Upper lobe of right lung (tissue), 1 donor: ENCODE data around the gene UBR3. TPM values are rescaled to one million over a fixed set of nuclear protein-coding genes. Genes with fewer than 3 reads are reported as not detected.

Source experiments
- ATAC-seq: fragments of 200-7000 bp; cut with Tn5 transposase; one replicate; pipeline ENCODE4 v1.9.1; 2020; ENCODE audit warnings: mild to moderate bottlenecking, moderate library complexity
- DNase-seq: peaks from one replicate; pipeline ENCODE4 v3.0.0-alpha.2; 2020
- H3K27ac ChIP-seq: fragments of 200-600 bp; one replicate; pipeline ENCODE4 v1.8.0; 2022
- H3K27me3 ChIP-seq: fragments of 200-600 bp; one replicate; pipeline ENCODE4 v1.8.0; 2022; ENCODE audit warnings: mild to moderate bottlenecking
- H3K36me3 ChIP-seq: fragments of 200-600 bp; one replicate; pipeline ENCODE4 v1.8.0; 2022
- H3K4me1 ChIP-seq: fragments of 200-600 bp; one replicate; pipeline ENCODE4 v1.8.0; 2022
- H3K4me3 ChIP-seq: fragments of 200-600 bp; one replicate; pipeline ENCODE4 v1.8.0; 2022; ENCODE audit warnings: mild to moderate bottlenecking
- H3K9me3 ChIP-seq: fragments of 200-600 bp; one replicate; pipeline ENCODE4 v1.8.0; 2022
- intact Hi-C: fragments of 100-400 bp; cut with DNase I; formaldehyde crosslinking; loops from one replicate; pipeline ENCODE4 v1.11.0; 2022
- long read RNA-seq: library from polyadenylated mRNA; unstranded; transcript quantifications from one replicate; pipeline ENCODE4 v2.0.0, GENCODE V29; 2021
- total RNA-seq: library from RNA; stranded (reverse); fragmentation: NEBNext Ultra II Directional; extraction: Animal tissue kit (Norgen Biotek cat#: 25700); gene quantifications from one replicate; pipeline ENCODE4 v1.2.1, GENCODE V29; 2021
- TF ChIP-seq, protein P1 (sequence below): fragments of 200-600 bp; IDR thresholded peaks from one replicate; pipeline ENCODE4 v1.8.0; 2022; ENCODE audit warnings: antibody characterized with exemption
- donor health status: DM: no; HTN: yes; CAD: no; lungs with severe emphysema.

The UBR3 gene, protein sequence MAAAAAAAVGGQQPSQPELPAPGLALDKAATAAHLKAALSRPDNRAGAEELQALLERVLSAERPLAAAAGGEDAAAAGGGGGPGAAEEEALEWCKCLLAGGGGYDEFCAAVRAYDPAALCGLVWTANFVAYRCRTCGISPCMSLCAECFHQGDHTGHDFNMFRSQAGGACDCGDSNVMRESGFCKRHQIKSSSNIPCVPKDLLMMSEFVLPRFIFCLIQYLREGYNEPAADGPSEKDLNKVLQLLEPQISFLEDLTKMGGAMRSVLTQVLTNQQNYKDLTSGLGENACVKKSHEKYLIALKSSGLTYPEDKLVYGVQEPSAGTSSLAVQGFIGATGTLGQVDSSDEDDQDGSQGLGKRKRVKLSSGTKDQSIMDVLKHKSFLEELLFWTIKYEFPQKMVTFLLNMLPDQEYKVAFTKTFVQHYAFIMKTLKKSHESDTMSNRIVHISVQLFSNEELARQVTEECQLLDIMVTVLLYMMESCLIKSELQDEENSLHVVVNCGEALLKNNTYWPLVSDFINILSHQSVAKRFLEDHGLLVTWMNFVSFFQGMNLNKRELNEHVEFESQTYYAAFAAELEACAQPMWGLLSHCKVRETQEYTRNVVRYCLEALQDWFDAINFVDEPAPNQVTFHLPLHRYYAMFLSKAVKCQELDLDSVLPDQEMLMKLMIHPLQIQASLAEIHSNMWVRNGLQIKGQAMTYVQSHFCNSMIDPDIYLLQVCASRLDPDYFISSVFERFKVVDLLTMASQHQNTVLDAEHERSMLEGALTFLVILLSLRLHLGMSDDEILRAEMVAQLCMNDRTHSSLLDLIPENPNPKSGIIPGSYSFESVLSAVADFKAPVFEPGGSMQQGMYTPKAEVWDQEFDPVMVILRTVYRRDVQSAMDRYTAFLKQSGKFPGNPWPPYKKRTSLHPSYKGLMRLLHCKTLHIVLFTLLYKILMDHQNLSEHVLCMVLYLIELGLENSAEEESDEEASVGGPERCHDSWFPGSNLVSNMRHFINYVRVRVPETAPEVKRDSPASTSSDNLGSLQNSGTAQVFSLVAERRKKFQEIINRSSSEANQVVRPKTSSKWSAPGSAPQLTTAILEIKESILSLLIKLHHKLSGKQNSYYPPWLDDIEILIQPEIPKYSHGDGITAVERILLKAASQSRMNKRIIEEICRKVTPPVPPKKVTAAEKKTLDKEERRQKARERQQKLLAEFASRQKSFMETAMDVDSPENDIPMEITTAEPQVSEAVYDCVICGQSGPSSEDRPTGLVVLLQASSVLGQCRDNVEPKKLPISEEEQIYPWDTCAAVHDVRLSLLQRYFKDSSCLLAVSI (N-terminal part only)
- total RNA-seq, result 42.8 TPM
- long read RNA-seq, full-length matches to known transcripts, result 7 of 22 reads
- long read RNA-seq, partial matches to known transcripts, result 6 of 22 reads
- long read RNA-seq, other reads (novel, unspliced or antisense), result 9 of 22 reads

DNA sequence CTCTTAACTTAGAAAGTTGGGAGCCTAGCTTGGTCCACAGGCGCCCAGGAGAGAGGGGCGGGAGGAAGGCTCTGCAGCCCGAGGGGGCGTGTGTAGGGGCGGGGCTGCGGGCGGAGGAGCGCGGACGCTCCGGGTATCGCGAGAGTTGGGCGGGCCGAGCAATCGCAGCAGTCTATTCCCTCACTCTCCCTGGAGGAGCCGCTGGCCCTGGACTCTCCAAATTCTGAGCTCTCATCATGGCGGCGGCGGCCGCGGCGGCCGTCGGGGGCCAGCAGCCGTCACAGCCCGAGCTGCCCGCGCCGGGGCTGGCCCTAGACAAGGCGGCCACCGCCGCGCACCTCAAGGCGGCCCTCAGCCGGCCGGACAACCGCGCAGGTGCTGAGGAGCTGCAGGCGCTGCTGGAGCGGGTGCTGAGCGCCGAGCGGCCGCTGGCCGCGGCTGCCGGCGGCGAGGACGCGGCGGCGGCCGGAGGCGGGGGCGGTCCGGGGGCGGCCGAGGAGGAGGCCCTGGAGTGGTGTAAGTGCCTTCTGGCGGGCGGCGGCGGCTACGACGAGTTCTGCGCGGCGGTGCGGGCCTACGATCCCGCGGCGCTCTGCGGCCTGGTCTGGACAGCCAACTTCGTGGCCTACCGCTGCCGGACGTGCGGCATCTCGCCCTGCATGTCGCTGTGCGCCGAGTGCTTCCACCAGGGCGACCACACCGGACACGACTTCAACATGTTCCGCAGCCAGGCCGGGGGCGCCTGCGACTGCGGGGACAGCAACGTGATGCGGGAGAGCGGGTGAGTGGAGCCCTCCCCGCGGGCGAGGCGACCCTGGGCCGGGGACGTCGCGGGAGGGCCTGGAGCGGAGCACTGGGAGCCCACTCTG, at the start of gene UBR3:
Gene UBR3 (plus strand): TSS at position 183 of the 869 bp plus-strand sequence. CDS start 54 bp downstream, at position 237.
- ATAC-seq, result peak; percentile 92

DNA sequence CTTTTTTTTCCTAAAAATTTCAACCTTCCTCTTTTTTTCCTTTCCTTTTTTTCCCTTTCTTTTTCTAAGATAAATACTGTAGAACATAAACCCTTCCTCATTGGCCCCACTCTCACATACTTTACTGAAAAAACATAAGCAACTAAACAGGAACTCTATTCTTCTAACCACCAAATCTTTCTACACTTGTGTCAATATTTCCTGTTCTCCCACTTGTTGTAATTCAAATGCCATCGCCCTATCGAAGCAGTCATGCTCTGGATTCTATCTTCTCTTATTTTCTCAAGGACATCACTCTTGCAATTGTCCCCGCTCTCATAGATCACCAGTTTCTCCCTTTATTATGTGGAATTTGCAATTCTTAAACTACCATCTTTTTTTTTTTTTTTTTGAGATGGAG, 48.8 kb upstream of the UBR3 start:
- H3K9me3 ChIP-seq, result no peaks in the 10 kb centered on the region
- ATAC-seq (no peak), DNase-seq (no peak)
- no peak overlapping the region for H3K4me3 ChIP-seq
- no peak overlapping the region for H3K27ac ChIP-seq
- intact Hi-C loops, result no loop called here
- TF ChIP-seq, protein P1, sequence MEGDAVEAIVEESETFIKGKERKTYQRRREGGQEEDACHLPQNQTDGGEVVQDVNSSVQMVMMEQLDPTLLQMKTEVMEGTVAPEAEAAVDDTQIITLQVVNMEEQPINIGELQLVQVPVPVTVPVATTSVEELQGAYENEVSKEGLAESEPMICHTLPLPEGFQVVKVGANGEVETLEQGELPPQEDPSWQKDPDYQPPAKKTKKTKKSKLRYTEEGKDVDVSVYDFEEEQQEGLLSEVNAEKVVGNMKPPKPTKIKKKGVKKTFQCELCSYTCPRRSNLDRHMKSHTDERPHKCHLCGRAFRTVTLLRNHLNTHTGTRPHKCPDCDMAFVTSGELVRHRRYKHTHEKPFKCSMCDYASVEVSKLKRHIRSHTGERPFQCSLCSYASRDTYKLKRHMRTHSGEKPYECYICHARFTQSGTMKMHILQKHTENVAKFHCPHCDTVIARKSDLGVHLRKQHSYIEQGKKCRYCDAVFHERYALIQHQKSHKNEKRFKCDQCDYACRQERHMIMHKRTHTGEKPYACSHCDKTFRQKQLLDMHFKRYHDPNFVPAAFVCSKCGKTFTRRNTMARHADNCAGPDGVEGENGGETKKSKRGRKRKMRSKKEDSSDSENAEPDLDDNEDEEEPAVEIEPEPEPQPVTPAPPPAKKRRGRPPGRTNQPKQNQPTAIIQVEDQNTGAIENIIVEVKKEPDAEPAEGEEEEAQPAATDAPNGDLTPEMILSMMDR, result no peak
- H3K4me1 ChIP-seq, result no peaks in the 10 kb centered on the region
- H3K27me3 ChIP-seq, result no peaks in the 10 kb centered on the region
- no peaks in the 10 kb centered on the region for H3K36me3 ChIP-seq

More for the DNA sequence above, at the start of gene UBR3:
- Histone ChIP-seq H3K4me3 (peak within 1 kb of the TSS; percentile 94), H3K9me3 (no peaks in the 10 kb centered on the region), H3K27me3 (no peaks in the 10 kb centered on the region), H3K36me3 (no peaks in the 10 kb centered on the region), H3K27ac (peak within 1 kb of the TSS; percentile 84), H3K4me1 (peaks cover 39% of the 10 kb centered on the region)
- TF ChIP-seq, protein P1, result no peak
- intact Hi-C loops, result no loop called here
- peak; percentile 97 for DNase-seq

DNA sequence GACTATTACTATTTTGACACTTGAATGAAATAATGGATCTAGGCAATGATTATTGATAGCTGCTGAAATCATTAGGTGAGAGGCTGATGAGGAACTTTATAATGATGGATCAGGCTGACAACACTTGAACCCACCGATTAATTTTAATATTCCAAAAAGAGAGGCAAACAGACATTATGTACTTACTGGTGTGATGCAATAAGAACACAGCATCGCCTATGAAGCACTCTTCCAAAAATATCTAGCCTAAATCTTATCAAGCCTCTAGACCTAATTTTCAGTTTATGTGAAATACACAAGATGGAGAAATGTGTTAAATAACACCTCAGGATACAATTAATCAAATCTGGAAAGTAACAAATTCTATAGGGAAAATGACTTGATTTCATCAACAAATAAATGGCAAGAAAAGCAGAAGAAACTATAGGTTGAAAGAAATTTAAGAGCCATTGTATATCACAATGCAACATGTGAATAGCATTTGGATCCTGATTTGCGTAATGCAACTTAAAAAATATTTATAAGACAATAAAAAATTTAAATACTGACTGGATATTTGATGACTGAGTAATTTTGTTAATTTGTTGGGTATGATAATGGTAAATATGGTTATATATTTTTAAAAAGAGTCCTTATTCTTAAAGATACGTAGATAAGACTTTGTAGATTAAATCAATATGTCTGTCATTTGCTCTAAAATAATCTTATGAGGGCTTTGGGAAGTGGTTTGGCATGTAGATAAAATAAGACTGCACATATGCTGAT, 45.8 kb upstream of the UBR3 start:
- TF ChIP-seq, protein P1, result no peak
- ATAC-seq (no peak), DNase-seq (no peak)
- Histone ChIP-seq H3K4me3 (no peak overlapping the region), H3K9me3 (no peaks in the 10 kb centered on the region), H3K27me3 (no peaks in the 10 kb centered on the region), H3K27ac (no peak overlapping the region), H3K4me1 (no peaks in the 10 kb centered on the region), H3K36me3 (no peaks in the 10 kb centered on the region)
- intact Hi-C loops, result no loop called here

DNA sequence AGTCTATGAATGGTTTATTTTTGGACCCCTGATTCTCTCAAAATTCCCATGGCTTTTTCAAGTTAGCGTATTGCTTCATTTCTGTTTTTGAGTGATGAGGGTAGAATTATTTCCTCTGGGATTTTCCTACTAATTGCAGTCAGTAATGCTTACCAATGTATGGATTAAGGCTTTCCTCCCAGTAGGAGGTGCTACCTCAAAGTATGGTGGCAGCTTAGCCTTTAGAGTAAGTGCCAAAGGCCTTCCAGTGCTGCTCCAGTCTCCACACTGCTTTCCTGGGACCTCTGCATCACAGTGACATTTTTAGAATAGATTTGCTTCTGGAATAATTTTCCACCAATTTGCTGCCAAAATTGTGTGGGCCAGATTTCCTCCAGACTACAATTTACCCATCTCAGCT, 44.7 kb upstream of the UBR3 start:
- intact Hi-C loops, result no loop called here
- no peak for ATAC-seq
- no peaks in the 10 kb centered on the region for H3K4me1 ChIP-seq
- no peaks in the 10 kb centered on the region for H3K9me3 ChIP-seq
- no peak overlapping the region for H3K27ac ChIP-seq
- no peak for DNase-seq
- TF ChIP-seq, protein P1, result no peak
- H3K36me3 ChIP-seq, result no peaks in the 10 kb centered on the region
- H3K27me3 ChIP-seq, result no peaks in the 10 kb centered on the region
- H3K4me3 ChIP-seq, result no peak overlapping the region
